Caco-2 (cell line): ENCODE measurements around the gene MPST. TPM values are rescaled to one million over a fixed set of nuclear protein-coding genes. Genes with fewer than 3 reads are reported as not detected.

Source experiments
- BruUV-seq: library from RNA; stranded (reverse); fragments of 400-500 nt; replicated peaks from 2 replicates; lab custom pipeline; 2021; lab: Mats Ljungman, UMichigan
- CTCF ChIA-PET: fragments of 300-600 bp; sonication (Branson Sonifier 250); formaldehyde crosslinking; loops from one replicate; lab custom pipeline; 2022; ENCODE audit warnings: antibody characterized with exemption; lab: Charles Lee
- POLR2A ChIA-PET: fragments of 300-600 bp; sonication (Branson Sonifier 250); formaldehyde crosslinking; loops from one replicate; lab custom pipeline; 2022; ENCODE audit warnings: antibody characterized with exemption; lab: Charles Lee
- DNase-seq, 2 experiments: peaks; one replicate each; pipeline versions ENCODE4 v3.0.0 to v3.0.0-alpha.2; 2020 to 2022
- H3K27me3 ChIP-seq: replicated peaks from 2 replicates; pipeline ENCODE4 v1.6.0; 2011; ENCODE audit warnings: low read length; ENCODE audit not compliant: control insufficient read depth, insufficient read depth
- H3K36me3 ChIP-seq: 2 replicates; pipeline ENCODE4 v1.5.1; 2011; ENCODE audit warnings: low read length; ENCODE audit not compliant: control insufficient read depth, insufficient read depth
- H3K4me1 ChIP-seq: fragments of 250-450 bp; sonication (Bioruptor Pico); 2 replicates; pipeline ENCODE4 v1.5.1; 2020; ENCODE audit warnings: mild to moderate bottlenecking
- H3K4me3 ChIP-seq: 2 replicates; pipeline ENCODE4 v1.5.1; 2011; ENCODE audit warnings: low read depth, mild to moderate bottlenecking, control low read depth, low read length
- H3K9me3 ChIP-seq: fragments of 250-450 bp; sonication (Bioruptor Pico); 2 replicates; pipeline ENCODE4 v1.5.1; 2020; ENCODE audit warnings: mild to moderate bottlenecking, moderate library complexity
- H3K27ac Mint-ChIP-seq: one replicate; pipeline ENCODE4 v1.8.0; 2022; ENCODE audit warnings: mixed read lengths; ENCODE audit not compliant: unreplicated experiment
- H3K27me3 Mint-ChIP-seq: one replicate; pipeline ENCODE4 v1.8.0; 2022; ENCODE audit warnings: mixed read lengths; ENCODE audit not compliant: insufficient read depth, unreplicated experiment
- H3K36me3 Mint-ChIP-seq: one replicate; pipeline ENCODE4 v1.8.0; 2022; ENCODE audit warnings: mild to moderate bottlenecking, mixed read lengths; ENCODE audit not compliant: insufficient read depth, unreplicated experiment
- H3K4me1 Mint-ChIP-seq: one replicate; pipeline ENCODE4 v1.8.0; 2022; ENCODE audit warnings: low read depth, mixed read lengths; ENCODE audit not compliant: unreplicated experiment
- H3K4me3 Mint-ChIP-seq: one replicate; pipeline ENCODE4 v1.8.0; 2022; ENCODE audit warnings: mild to moderate bottlenecking, moderate library complexity, mixed read lengths; ENCODE audit not compliant: unreplicated experiment
- H3K9me3 Mint-ChIP-seq: one replicate; pipeline ENCODE4 v1.8.0; 2022; ENCODE audit warnings: mixed read lengths; ENCODE audit not compliant: unreplicated experiment
- CTCF ChIP-seq, 2 experiments: fragments of 200-600 bp in 1 of 2; IDR thresholded peaks; 1 replicate in 1 of 2; 2 replicates in 1 of 2; pipeline versions ENCODE4 v1.5.1 to v1.8.0; 2011 to 2022; ENCODE audit warnings: antibody characterized with exemption in 1 of 2, control low read depth in 1 of 2, inconsistent platforms in 1 of 2, low read depth in 1 of 2, low read length in 1 of 2, mild to moderate bottlenecking in 1 of 2, moderate library complexity in 1 of 2; ENCODE audit not compliant: insufficient read depth in 1 of 2, severe bottlenecking in 1 of 2, unreplicated experiment in 1 of 2
- intact Hi-C: fragments of 100-400 bp; cut with micrococcal nuclease; formaldehyde crosslinking; loops from one replicate; pipeline ENCODE4 v1.10.0; 2022; ENCODE audit not compliant: unreplicated experiment
- total RNA-seq: library from RNA; stranded (reverse); gene quantifications from 2 replicates; pipeline ENCODE4 v1.2.3, GENCODE V29; 2022

The MPST gene
- total RNA-seq, 1 experiment from 2014 or later: 83.7 TPM

GRCh38 chr22:37001826-37002225 is 17.7 kb upstream of the MPST start:
- H3K27me3 ChIP-seq: no peaks in the 10 kb centered on the region
- BruUV-seq: no TSS peak
- no peaks in the 10 kb centered on the region for H3K27me3 Mint-ChIP-seq
- ChIA-PET POLR2A (no interaction called here), CTCF (no interaction called here)
- H3K4me1 Mint-ChIP-seq: peaks cover 7% of the 10 kb centered on the region
- no peaks in the 10 kb centered on the region for H3K9me3 ChIP-seq
- H3K36me3 Mint-ChIP-seq: no peaks in the 10 kb centered on the region
- DNase-seq: no peak
- no peak overlapping the region for H3K4me3 ChIP-seq
- H3K4me1 ChIP-seq: peaks cover 3% of the 10 kb centered on the region; the same call in 1 of the 2 replicates
- intact Hi-C loops: no loop called here
- no peaks in the 10 kb centered on the region for H3K9me3 Mint-ChIP-seq
- no peak overlapping the region for H3K27ac Mint-ChIP-seq
- no peak for TF ChIP-seq CTCF (IDR thresholded peaks at IDR 0.05; ENCODE audit: insufficient read depth in 1 of 2, low read depth in 1 of 2, low read length in 1 of 2, severe bottlenecking in 1 of 2, unreplicated experiment in 1 of 2)
- H3K4me3 Mint-ChIP-seq: no peak overlapping the region
- no peaks in the 10 kb centered on the region for H3K36me3 ChIP-seq

- Mint-ChIP-seq H3K4me1 (peaks cover 7% of the 10 kb centered on the region), H3K27ac (no peak overlapping the region), H3K27me3 (no peaks in the 10 kb centered on the region), H3K9me3 (no peaks in the 10 kb centered on the region), H3K4me3 (no peak overlapping the region), H3K36me3 (no peaks in the 10 kb centered on the region)
- no peak for TF ChIP-seq CTCF (IDR thresholded peaks at IDR 0.05; ENCODE audit: insufficient read depth in 1 of 2, low read depth in 1 of 2, low read length in 1 of 2, severe bottlenecking in 1 of 2, unreplicated experiment in 1 of 2)
- no peaks in the 10 kb centered on the region for H3K27me3 ChIP-seq
- BruUV-seq: no TSS peak
- no peaks in the 10 kb centered on the region for H3K9me3 ChIP-seq
- CTCF ChIA-PET: no interaction called here
- DNase-seq: no peak
- POLR2A ChIA-PET: no interaction called here
- no peaks in the 10 kb centered on the region for H3K36me3 ChIP-seq
- no peak overlapping the region for H3K4me3 ChIP-seq
- intact Hi-C loops: no loop called here
- peaks cover 3% of the 10 kb centered on the region; the same call in 1 of the 2 replicates for H3K4me1 ChIP-seq
These were observed 16.9 kb upstream of the MPST start for GRCh38 chr22:37002633-37003032.

GRCh38 chr22:37007651-37008050 is 11.9 kb upstream of the MPST start:
- ChIA-PET CTCF (no interaction called here), POLR2A (no interaction called here)
- BruUV-seq: no TSS peak

More at GRCh38 chr22:37007651-37008050, 11.9 kb upstream of the MPST start:
- Mint-ChIP-seq H3K9me3 (no peaks in the 10 kb centered on the region), H3K36me3 (peaks cover 7% of the 10 kb centered on the region), H3K27ac (no peak overlapping the region), H3K4me1 (peaks cover 7% of the 10 kb centered on the region), H3K27me3 (peaks cover 2% of the 10 kb centered on the region), H3K4me3 (no peak overlapping the region)
- no peak for DNase-seq
- no peaks in the 10 kb centered on the region for H3K9me3 ChIP-seq
- H3K4me1 ChIP-seq: no peaks in the 10 kb centered on the region
- H3K4me3 ChIP-seq: no peak overlapping the region
- H3K36me3 ChIP-seq: no peaks in the 10 kb centered on the region
- H3K27me3 ChIP-seq: no peaks in the 10 kb centered on the region
- no peak for TF ChIP-seq CTCF (IDR thresholded peaks at IDR 0.05; ENCODE audit: insufficient read depth in 1 of 2, low read depth in 1 of 2, low read length in 1 of 2, severe bottlenecking in 1 of 2, unreplicated experiment in 1 of 2)
- intact Hi-C loops: no loop called here
